ENCODE results near the gene BSPH1. TPM values are rescaled to one million over a fixed set of nuclear protein-coding genes. Genes with fewer than 3 reads are reported as not detected.

The BSPH1 gene
- total and polyA plus RNA-seq, 10 of the 15 experiments (the other 5 are each of a cell fraction or from before 2014, with no cell fraction given), result not detected

DNA sequence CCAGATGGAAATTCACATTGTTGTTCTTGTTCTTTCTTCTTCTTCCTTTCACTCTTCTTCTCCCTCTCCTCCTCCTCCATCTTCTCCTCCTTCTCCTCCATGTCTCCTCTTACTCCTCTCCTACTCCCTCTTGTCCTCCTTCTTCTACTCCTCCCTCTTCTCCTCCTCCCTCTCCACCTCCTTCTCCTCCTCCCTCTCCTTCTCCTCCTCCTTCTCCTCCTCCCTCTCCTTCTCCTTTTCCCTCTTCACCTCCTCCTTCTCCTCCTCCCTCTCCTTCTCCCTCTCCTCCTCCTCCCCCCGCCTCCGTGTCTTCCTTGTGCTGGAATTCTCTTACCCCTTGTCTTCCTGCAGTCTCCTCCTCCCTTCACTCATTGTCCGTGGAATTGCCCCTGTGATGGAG lies 33.5 kb upstream of the BSPH1 start (continued):
- TF ChIP-seq IKZF1 (conservative IDR thresholded peaks at IDR 0.05) (no peak), GABPA (IDR thresholded peaks at IDR 0.05; ENCODE audit: low read depth) (no peak), BCL11A (IDR thresholded peaks at IDR 0.05; ENCODE audit: low read depth, low read length) (no peak)

GRCh38 chr19:48023518-48023917 lies 31.5 kb upstream of the BSPH1 start:
- H3K4me1 ChIP-seq (ENCODE audit: control insufficient read depth, insufficient read depth, low read length), result no peaks in the 10 kb centered on the region
- ATAC-seq (no peak), FAIRE-seq (no peak), DNase-seq (ENCODE audit: low read depth, low spot score) (no peak)
- no peak overlapping the region for H2AFZ ChIP-seq (ENCODE audit: control insufficient read depth, low read depth, low read length)
- H3K79me2 ChIP-seq (ENCODE audit: control insufficient read depth, insufficient read depth, low read length), result no peaks in the 10 kb centered on the region
- H3K27ac ChIP-seq (ENCODE audit: control insufficient read depth, insufficient read depth), result no peak overlapping the region
- ChIA-PET POLR2A (no interaction called here), SMC1A (ENCODE audit: uncharacterized antibody, unreplicated experiment) (no interaction called here), RAD21 (ENCODE audit: unreplicated experiment) (no interaction called here), CTCF (no interaction called here)
- H3K36me3 ChIP-seq (ENCODE audit: control insufficient read depth in 2 of 2, insufficient read depth in 2 of 2, low read length in 1 of 2), result no peaks in the 10 kb centered on the region
- H3K27me3 ChIP-seq (replicated peaks in 1 of 2; ENCODE audit: control insufficient read depth in 2 of 2, insufficient read depth in 2 of 2, low read length in 1 of 2), result no peaks in the 10 kb centered on the region
- H4K20me1 ChIP-seq (ENCODE audit: control insufficient read depth, insufficient read depth), result no peaks in the 10 kb centered on the region
- in situ Hi-C loops (cut with MboI), result no loop called here
- intact Hi-C loops (cut with micrococcal nuclease; ENCODE audit: unreplicated experiment), result no loop called here
- 10% methylated on average over 2 of the region's 3 CpGs for WGBS (ENCODE audit: insufficient coverage, insufficient replicate concordance, low lambda C conversion rate, missing lambda C conversion rate)
- no peak for TF ChIP-seq ZNF622 (IDR thresholded peaks at IDR 0.05)
- TF ChIP-seq HDGF (IDR thresholded peaks at IDR 0.05), result no peak
- TF ChIP-seq NR2F1 (conservative IDR thresholded peaks at IDR 0.05), result no peak
- TF ChIP-seq MYC (IDR thresholded peaks at IDR 0.05; ENCODE audit: insufficient read depth, insufficient read length, insufficient replicate concordance, low read length, severe bottlenecking), result no peak
- no peak for TF ChIP-seq MXI1 (IDR thresholded peaks at IDR 0.05; ENCODE audit: low read depth, low read length)
- TF ChIP-seq ASH2L (IDR thresholded peaks at IDR 0.05; ENCODE audit: borderline replicate concordance, low read depth), result no peak
- no peak for TF ChIP-seq NFXL1 (IDR thresholded peaks at IDR 0.05; ENCODE audit: borderline replicate concordance)
- no peak for TF ChIP-seq YY1 (IDR thresholded peaks at IDR 0.05; ENCODE audit: low read depth, low read length)
- no peaks in the 10 kb centered on the region for H3K9me3 ChIP-seq (replicated peaks; ENCODE audit: control insufficient read depth, insufficient read depth, low read length)
- H3K4me2 ChIP-seq (ENCODE audit: control insufficient read depth, insufficient read depth), result no peak overlapping the region
- H3K9ac ChIP-seq (ENCODE audit: control insufficient read depth, insufficient read depth, low read length), result no peak overlapping the region
- no TSS peak for BruUV-seq (replicated peaks)
- no peak overlapping the region for H3K4me3 ChIP-seq
